Measurements from ENCODE around the gene LYST.

GRCh38 chr1:235745503-235746136 is 121.1 kb downstream of the LYST start:
- TF ChIP-seq, protein P1, sequence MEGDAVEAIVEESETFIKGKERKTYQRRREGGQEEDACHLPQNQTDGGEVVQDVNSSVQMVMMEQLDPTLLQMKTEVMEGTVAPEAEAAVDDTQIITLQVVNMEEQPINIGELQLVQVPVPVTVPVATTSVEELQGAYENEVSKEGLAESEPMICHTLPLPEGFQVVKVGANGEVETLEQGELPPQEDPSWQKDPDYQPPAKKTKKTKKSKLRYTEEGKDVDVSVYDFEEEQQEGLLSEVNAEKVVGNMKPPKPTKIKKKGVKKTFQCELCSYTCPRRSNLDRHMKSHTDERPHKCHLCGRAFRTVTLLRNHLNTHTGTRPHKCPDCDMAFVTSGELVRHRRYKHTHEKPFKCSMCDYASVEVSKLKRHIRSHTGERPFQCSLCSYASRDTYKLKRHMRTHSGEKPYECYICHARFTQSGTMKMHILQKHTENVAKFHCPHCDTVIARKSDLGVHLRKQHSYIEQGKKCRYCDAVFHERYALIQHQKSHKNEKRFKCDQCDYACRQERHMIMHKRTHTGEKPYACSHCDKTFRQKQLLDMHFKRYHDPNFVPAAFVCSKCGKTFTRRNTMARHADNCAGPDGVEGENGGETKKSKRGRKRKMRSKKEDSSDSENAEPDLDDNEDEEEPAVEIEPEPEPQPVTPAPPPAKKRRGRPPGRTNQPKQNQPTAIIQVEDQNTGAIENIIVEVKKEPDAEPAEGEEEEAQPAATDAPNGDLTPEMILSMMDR (conservative IDR thresholded peaks at IDR 0.05; ENCODE audit: low read depth, low read length), result no peak
- no peak for TF ChIP-seq FOS (IDR thresholded peaks at IDR 0.05; ENCODE audit: low read depth, low read length)
- TF ChIP-seq POLR2A (IDR thresholded peaks at IDR 0.05; ENCODE audit: low read depth, low read length), result no peak
- no peak for TF ChIP-seq CEBPB (IDR thresholded peaks at IDR 0.05; ENCODE audit: low read depth, low read length)
- no peak for TF ChIP-seq ELK1 (IDR thresholded peaks at IDR 0.05; ENCODE audit: borderline replicate concordance, low read depth, low read length)

Measured in IMR-90 (cell line).